ENCODE data around the gene EHMT2.
A peak's percentile ranks its signal among the peaks of the same experiment; 100 is the strongest.

Gene EHMT2

GRCh38 chr6:31897612-31898382 is at the start of gene EHMT2:
EHMT2 (minus strand) TSS chr6:31897698; CDS start chr6:31897677, 21 bp downstream.
- no peak for DNase-seq (ENCODE audit: low read depth)
- peak; percentile 2 for TF ChIP-seq CTCF (IDR thresholded peaks at IDR 0.05; ENCODE audit: low read depth, low read length, missing control alignments)
- peak within 1 kb of the TSS; percentile 94 for H3K4me3 ChIP-seq (ENCODE audit: low read depth, low read length)

GRCh38 chr6:31947070-31947675 is 49.7 kb upstream of the EHMT2 start:
- no peak for DNase-seq (ENCODE audit: low read depth)
- no peak for TF ChIP-seq CTCF (IDR thresholded peaks at IDR 0.05; ENCODE audit: low read depth, low read length, missing control alignments)
- no peak overlapping the region for H3K4me3 ChIP-seq (ENCODE audit: low read depth, low read length)

- DNase-seq (ENCODE audit: low read depth): no peak
- TF ChIP-seq CTCF (IDR thresholded peaks at IDR 0.05; ENCODE audit: low read depth, low read length, missing control alignments): no peak
- H3K4me3 ChIP-seq (ENCODE audit: low read depth, low read length): no peak overlapping the region
These were observed 48.9 kb upstream of the EHMT2 start for GRCh38 chr6:31946370-31946885.

GRCh38 chr6:31945507-31946369 is 48.2 kb upstream of the EHMT2 start, which contains the start of gene CFB:
CFB (plus strand) TSS chr6:31946095; CDS start chr6:31946222, 127 bp downstream.
- DNase-seq (ENCODE audit: low read depth): no peak
- no peak within 1 kb of the TSS for H3K4me3 ChIP-seq (ENCODE audit: low read depth, low read length)

GRCh38 chr6:31945154-31945506 is 47.6 kb upstream of the EHMT2 start:
- no peak for TF ChIP-seq CTCF (IDR thresholded peaks at IDR 0.05; ENCODE audit: low read depth, low read length, missing control alignments)
- no peak overlapping the region for H3K4me3 ChIP-seq (ENCODE audit: low read depth, low read length)
- DNase-seq (ENCODE audit: low read depth): no peak

More at GRCh38 chr6:31945507-31946369, 48.2 kb upstream of the EHMT2 start, which contains the start of gene CFB:
- TF ChIP-seq CTCF (IDR thresholded peaks at IDR 0.05; ENCODE audit: low read depth, low read length, missing control alignments): no peak

GRCh38 chr6:31943742-31944141 is 46.2 kb upstream of the EHMT2 start:
- no peak overlapping the region for H3K4me3 ChIP-seq (ENCODE audit: low read depth, low read length)
- no peak for DNase-seq (ENCODE audit: low read depth)
- TF ChIP-seq CTCF (IDR thresholded peaks at IDR 0.05; ENCODE audit: low read depth, low read length, missing control alignments): no peak
